HepG2 (cell line): ENCODE measurements around the gene COX4I2. TPM values are rescaled to one million over a fixed set of nuclear protein-coding genes. Genes with fewer than 3 reads are reported as not detected.
A peak's percentile ranks its signal among the peaks of the same experiment; 100 is the strongest.

ENCODE experiments used
- CBX2 ChIP-seq, 2 experiments: fragments of 200-600 bp in 1 of 2; sonication (generic); formaldehyde crosslinking in 1 of 2; IDR thresholded peaks; 2 replicates each; pipeline versions ENCODE4 v1.7.0 to v1.8.1; 2018 to 2022; ENCODE audit warnings: low read depth in 2 of 2, low read length in 1 of 2, mild to moderate bottlenecking in 1 of 2, missing genetic modification reagents in 1 of 2
- EEA1 ChIP-seq: sonication (generic); formaldehyde crosslinking; IDR thresholded peaks from 2 replicates; pipeline ENCODE4 v1.5.1; 2020; ENCODE audit warnings: mild to moderate bottlenecking, missing genetic modification reagents, borderline replicate concordance
- ETV5 ChIP-seq: IDR thresholded peaks from 2 replicates; pipeline ENCODE4 v1.6.1; 2018; ENCODE audit warnings: missing biosample characterization, missing genetic modification reagents, inconsistent platforms, borderline replicate concordance
- GLI4 ChIP-seq: sonication (generic); formaldehyde crosslinking; IDR thresholded peaks from 2 replicates; pipeline ENCODE4 v1.5.1; 2020; ENCODE audit warnings: missing genetic modification reagents, mild to moderate bottlenecking, moderate library complexity, borderline replicate concordance
- IKZF5 ChIP-seq: IDR thresholded peaks from 2 replicates; pipeline ENCODE4 v1.6.1; 2018; ENCODE audit warnings: missing genetic modification reagents, mild to moderate bottlenecking, missing compliant biosample characterization
- JUNB ChIP-seq: sonication (generic); formaldehyde crosslinking; IDR thresholded peaks from 2 replicates; pipeline ENCODE4 v1.8.0; 2022; ENCODE audit warnings: missing genetic modification reagents, mild to moderate bottlenecking, borderline replicate concordance
- KAT2B ChIP-seq: fragments of 150-350 bp; IDR thresholded peaks from 2 replicates; pipeline ENCODE4 v1.6.1; 2014; ENCODE audit warnings: low read depth, low read length, borderline replicate concordance
- NBN ChIP-seq: fragments of 450-650 bp; conservative IDR thresholded peaks from 2 replicates; pipeline ENCODE4 v1.6.1; 2017
- RAD21 ChIP-seq: fragments of 450-650 bp; formaldehyde crosslinking; IDR thresholded peaks from 2 replicates; pipeline ENCODE4 v1.5.0; 2020; ENCODE audit warnings: mild to moderate bottlenecking
- SIN3A ChIP-seq: IDR thresholded peaks from 2 replicates; pipeline ENCODE4 v1.6.1; 2011; ENCODE audit warnings: low read depth, mild to moderate bottlenecking, control low read depth, low read length, borderline replicate concordance
- SNAPC2 ChIP-seq: sonication (generic); formaldehyde crosslinking; IDR thresholded peaks from 2 replicates; pipeline ENCODE4 v1.8.1; 2022; ENCODE audit warnings: mild to moderate bottlenecking, missing genetic modification reagents
- SP4 ChIP-seq: sonication (generic); formaldehyde crosslinking; IDR thresholded peaks from 2 replicates; pipeline ENCODE4 v1.8.1; 2023; ENCODE audit warnings: mild to moderate bottlenecking, missing genetic modification reagents
- ZBTB38 ChIP-seq: sonication (generic); formaldehyde crosslinking; IDR thresholded peaks from 2 replicates; pipeline ENCODE4 v1.5.1; 2020; ENCODE audit warnings: mild to moderate bottlenecking, missing genetic modification reagents
- ZBTB4 ChIP-seq: sonication (generic); formaldehyde crosslinking; IDR thresholded peaks from 2 replicates; pipeline ENCODE4 v1.4.0; 2020; ENCODE audit warnings: missing genetic modification reagents, mild to moderate bottlenecking, borderline replicate concordance
- ZNF124 ChIP-seq: sonication (generic); formaldehyde crosslinking; IDR thresholded peaks from 2 replicates; pipeline ENCODE4 v1.4.0; 2020; ENCODE audit warnings: missing genetic modification reagents
- ZNF18 ChIP-seq: sonication (generic); formaldehyde crosslinking; IDR thresholded peaks from 2 replicates; pipeline ENCODE4 v1.8.0; 2022; ENCODE audit warnings: mild to moderate bottlenecking, missing genetic modification reagents; ENCODE audit not compliant: insufficient replicate concordance
- ZNF275 ChIP-seq: sonication (generic); formaldehyde crosslinking; IDR thresholded peaks from 2 replicates; pipeline ENCODE4 v1.8.0; 2022; ENCODE audit warnings: missing genetic modification reagents, mild to moderate bottlenecking, inconsistent platforms, borderline replicate concordance
- ZNF3 ChIP-seq: IDR thresholded peaks from 2 replicates; pipeline ENCODE4 v1.7.0; 2017; ENCODE audit warnings: inconsistent platforms
- ZNF616 ChIP-seq: sonication (generic); formaldehyde crosslinking; IDR thresholded peaks from 2 replicates; pipeline ENCODE4 v1.5.0; 2020; ENCODE audit warnings: low read depth, mild to moderate bottlenecking, missing genetic modification reagents
- polyA plus RNA-seq, 8 experiments: library from polyadenylated mRNA; depleted of rRNA in 3 of 8; stranded (reverse) in 7 of 8; unstranded in 1 of 8; fragments of >200 nt; fragmentation: Illumina TruSeq in 4 of 8; extraction: Trizol in 4 of 8; gene quantifications; 2 replicates each; pipeline versions ENCODE4 v1.2.1 to v1.2.3, GENCODE V29; 2011 to 2016; ENCODE audit warnings: low read depth in 4 of 8, missing spikeins in 1 of 8, mixed read lengths in 1 of 8; ENCODE audit not compliant: insufficient read depth in 1 of 8
- total RNA-seq, 5 experiments: library from RNA; depleted of rRNA; stranded (reverse); fragments of >200 nt; fragmentation: Illumina TruSeq; extraction: Trizol; gene quantifications; 2 replicates each; pipeline ENCODE4 v1.2.3, GENCODE V29; 2016; ENCODE audit warnings: low read depth in 1 of 5

The COX4I2 gene
- total and polyA plus RNA-seq, 2 of the 13 experiments (the other 11 are each of a cell fraction or from before 2014, with no cell fraction given) = 1.1 TPM; not detected in 1

- TF ChIP-seq IKZF5 (peak; percentile 100), GLI4 (CRISPR knock-in tag) (peak; percentile 97), SIN3A (peak; percentile 96), ZNF18 (CRISPR knock-in tag) (no peak), ZNF3 (CRISPR knock-in tag) (peak; percentile 71; the same call in 1 of the 2 replicates), ZBTB38 (CRISPR knock-in tag) (peak; percentile 99), SNAPC2 (CRISPR knock-in tag) (peak; percentile 95; the same call in 1 of the 2 replicates), ZNF275 (CRISPR knock-in tag) (peak; percentile 100; the same call in 1 of the 2 replicates), ZNF124 (peak; percentile 99), SP4 (CRISPR knock-in tag) (peak; percentile 96), EEA1 (CRISPR knock-in tag) (peak; percentile 88), ETV5 (CRISPR knock-in tag) (peak; percentile 100), ZBTB4 (peak; percentile 99), CBX2 (IDR thresholded peaks at IDR 0.05; ENCODE audit: low read depth, low read length) (no peak), CBX2 (CRISPR knock-in tag; IDR thresholded peaks at IDR 0.05; ENCODE audit: low read depth) (peak; percentile 94), NBN (no peak), JUNB (peak; percentile 95), ZNF616 (CRISPR knock-in tag) (no peak; the same call in 1 of the 2 replicates), KAT2B (no peak), RAD21 (CRISPR knock-in tag) (peak; percentile 84; the same call in 1 of the 2 replicates)
These were observed 29.3 kb upstream of the COX4I2 start (continued) for GRCh38 chr20:31608251-31608945.
